ENCODE results near the gene ABCB9.

- no peak for TF ChIP-seq POLR2A (IDR thresholded peaks at IDR 0.05)
- no peak for TF ChIP-seq CTCF (IDR thresholded peaks at IDR 0.05)
These were observed 40.7 kb upstream of the ABCB9 start for GRCh38 chr12:123006977-123007376.
